GM06990 (cell line): Measurements from ENCODE around the gene MED25.

ENCODE experiments used
- DNase-seq: peaks from one replicate; pipeline ENCODE4 v3.0.0-alpha.2; 2011; ENCODE audit not compliant: insufficient read length; ENCODE audit errors: extremely low read depth
- H3K27me3 ChIP-seq: replicated peaks from 2 replicates; pipeline ENCODE4 v1.6.0; 2011; ENCODE audit warnings: low read length; ENCODE audit not compliant: control insufficient read depth, insufficient read depth
- H3K36me3 ChIP-seq: 2 replicates; pipeline ENCODE4 v1.5.1; 2011; ENCODE audit warnings: low read length; ENCODE audit not compliant: control insufficient read depth, insufficient read depth
- H3K4me3 ChIP-seq: replicated peaks from 2 replicates; pipeline ENCODE4 v1.5.1; 2011; ENCODE audit warnings: low read depth, mild to moderate bottlenecking, control low read depth, low read length
- CTCF ChIP-seq: IDR thresholded peaks from 2 replicates; pipeline ENCODE4 v1.5.1; 2011; ENCODE audit warnings: low read length, control low read depth, mild to moderate bottlenecking, inconsistent platforms; ENCODE audit not compliant: insufficient read depth, poor library complexity, severe bottlenecking

MED25 gene

GRCh38 chr19:49840736-49841249 lies 22.7 kb downstream of the MED25 start:
- DNase-seq, result no peak
- Histone ChIP-seq H3K36me3 (peaks cover 21% of the 10 kb centered on the region), H3K27me3 (no peaks in the 10 kb centered on the region), H3K4me3 (no peak overlapping the region)
- no peak for TF ChIP-seq CTCF

- no peaks in the 10 kb centered on the region for H3K27me3 ChIP-seq
- no peak overlapping the region for H3K4me3 ChIP-seq
- TF ChIP-seq CTCF, result no peak
- no peak for DNase-seq
- peaks cover 8% of the 10 kb centered on the region for H3K36me3 ChIP-seq
These were observed 25.2 kb downstream of the MED25 start for GRCh38 chr19:49843265-49843664.

GRCh38 chr19:49844138-49845095 lies 26.3 kb downstream of the MED25 start:
- Histone ChIP-seq H3K27me3 (no peaks in the 10 kb centered on the region), H3K4me3 (no peak overlapping the region), H3K36me3 (no peaks in the 10 kb centered on the region; the same call in none of the 2 replicates)
- DNase-seq, result no peak
- TF ChIP-seq CTCF, result no peak

- H3K27me3 ChIP-seq, result no peaks in the 10 kb centered on the region
- TF ChIP-seq CTCF, result no peak
These were observed 27.3 kb downstream of the MED25 start for GRCh38 chr19:49845414-49845813.

GRCh38 chr19:49846408-49846807 lies 28.3 kb downstream of the MED25 start:
- H3K4me3 ChIP-seq, result no peak overlapping the region
- no peaks in the 10 kb centered on the region for H3K27me3 ChIP-seq
- DNase-seq, result no peak
- no peaks in the 10 kb centered on the region for H3K36me3 ChIP-seq
- no peak for TF ChIP-seq CTCF

More at GRCh38 chr19:49845414-49845813, 27.3 kb downstream of the MED25 start:
- Histone ChIP-seq H3K4me3 (no peak overlapping the region), H3K36me3 (no peaks in the 10 kb centered on the region; the same call in 1 of the 2 replicates)
- DNase-seq, result no peak
